MCF 10A (cell line): Measurements from ENCODE around the gene COL25A1. TPM values are rescaled to one million over a fixed set of nuclear protein-coding genes. Genes with fewer than 3 reads are reported as not detected.
"Not testable (repeated sequence)": the region's sequence is repeated elsewhere in the genome, so short reads cannot be mapped to it uniquely, and the experiment has no call there.

Experiments
- BruUV-seq: library from RNA; stranded (reverse); fragments of 400-500 nt; replicated peaks from 2 replicates; lab custom pipeline; 2021; lab: Mats Ljungman, UMichigan
- CTCF ChIA-PET: fragments of 300-600 bp; sonication (Branson Sonifier 250); formaldehyde crosslinking; extraction: SDS; loops from one replicate; lab custom pipeline; 2021; ENCODE audit warnings: antibody characterized with exemption, inconsistent platforms; lab: Yijun Ruan, JAX
- POLR2A ChIA-PET: fragments of 300-600, 350-650 bp; sonication (Branson Sonifier 250); formaldehyde crosslinking; extraction: SDS; loops from one replicate; lab custom pipeline; 2020; ENCODE audit warnings: antibody characterized with exemption, inconsistent platforms; lab: Yijun Ruan, JAX
- DNase-seq: peaks from one replicate; pipeline ENCODE4 v3.0.0-alpha.2; 2018; ENCODE audit not compliant: unreplicated experiment
- H3K27ac Mint-ChIP-seq: one replicate; pipeline ENCODE4 v1.8.0; 2022; ENCODE audit warnings: mild to moderate bottlenecking, low read depth, mixed read lengths; ENCODE audit not compliant: unreplicated experiment
- H3K27me3 Mint-ChIP-seq: one replicate; pipeline ENCODE4 v1.8.0; 2022; ENCODE audit warnings: mixed read lengths; ENCODE audit not compliant: insufficient read depth, unreplicated experiment
- H3K36me3 Mint-ChIP-seq: one replicate; pipeline ENCODE4 v1.8.0; 2022; ENCODE audit warnings: mild to moderate bottlenecking, moderate library complexity, mixed read lengths; ENCODE audit not compliant: insufficient read depth, unreplicated experiment
- H3K4me1 Mint-ChIP-seq: one replicate; pipeline ENCODE4 v1.8.0; 2022; ENCODE audit warnings: mixed read lengths; ENCODE audit not compliant: insufficient read depth, unreplicated experiment
- H3K4me3 Mint-ChIP-seq: one replicate; pipeline ENCODE4 v1.8.0; 2022; ENCODE audit warnings: mild to moderate bottlenecking, moderate library complexity, mixed read lengths; ENCODE audit not compliant: unreplicated experiment
- H3K9me3 Mint-ChIP-seq: one replicate; pipeline ENCODE4 v1.8.0; 2022; ENCODE audit warnings: mixed read lengths; ENCODE audit not compliant: unreplicated experiment
- CTCF ChIP-seq: fragments of 200-600 bp; IDR thresholded peaks from one replicate; pipeline ENCODE4 v1.8.0; 2022; ENCODE audit warnings: antibody characterized with exemption, mild to moderate bottlenecking; ENCODE audit not compliant: unreplicated experiment
- intact Hi-C: fragments of 100-400 bp; cut with micrococcal nuclease; formaldehyde crosslinking; loops from 2 replicates; pipeline ENCODE4 v1.14.1; 2022
- total RNA-seq: library from RNA; stranded (reverse); gene quantifications from 2 replicates; pipeline ENCODE4 v1.2.3, GENCODE V29; 2022

Gene COL25A1
- total RNA-seq, 1 experiment from 2014 or later = not detected

GRCh38 chr4:109148577-109149075 lies 153.8 kb downstream of the COL25A1 start:
- intact Hi-C loops = no loop called here
- ChIA-PET POLR2A (no interaction called here), CTCF (interaction anchor here (0.6 kb wide), 1 partner anchor 9 kb away, joined by 3 read pairs; no protein-coding TSS in a partner anchor)
- Mint-ChIP-seq H3K36me3 (peaks cover 6% of the 10 kb centered on the region), H3K27me3 (no peaks in the 10 kb centered on the region), H3K27ac (no peak overlapping the region), H3K4me3 (no peak overlapping the region), H3K4me1 (no peaks in the 10 kb centered on the region), H3K9me3 (peaks cover 3% of the 10 kb centered on the region)
- no peak for TF ChIP-seq CTCF
- no TSS peak for BruUV-seq
- DNase-seq = no peak

GRCh38 chr4:109147135-109147534 lies 155.3 kb downstream of the COL25A1 start:
- no peak for DNase-seq
- H3K27ac Mint-ChIP-seq = no peak overlapping the region
- peaks cover 18% of the 10 kb centered on the region for H3K9me3 Mint-ChIP-seq
- TF ChIP-seq CTCF = no peak
- no peaks in the 10 kb centered on the region for H3K27me3 Mint-ChIP-seq
- H3K4me3 Mint-ChIP-seq = no peak overlapping the region
- ChIA-PET CTCF (no interaction called here), POLR2A (interaction anchor here (0.6 kb wide), 1 partner anchor 289 kb away, joined by 3 read pairs; no protein-coding TSS in a partner anchor)
- intact Hi-C loops = no loop called here
- peaks cover 6% of the 10 kb centered on the region for H3K36me3 Mint-ChIP-seq
- BruUV-seq = no TSS peak
- H3K4me1 Mint-ChIP-seq = no peaks in the 10 kb centered on the region

GRCh38 chr4:109146499-109146898 lies 156.0 kb downstream of the COL25A1 start:
- ChIA-PET CTCF (no interaction called here), POLR2A (interaction anchor here (0.6 kb wide), 1 partner anchor 290 kb away, joined by 3 read pairs; no protein-coding TSS in a partner anchor)
- intact Hi-C loops = no loop called here
- peaks cover 6% of the 10 kb centered on the region for H3K36me3 Mint-ChIP-seq
- no peak overlapping the region for H3K27ac Mint-ChIP-seq
- H3K9me3 Mint-ChIP-seq = peaks cover 24% of the 10 kb centered on the region
- no peak for DNase-seq
- no peak overlapping the region for H3K4me3 Mint-ChIP-seq
- BruUV-seq = no TSS peak
- no peaks in the 10 kb centered on the region for H3K27me3 Mint-ChIP-seq
- TF ChIP-seq CTCF = no peak
- H3K4me1 Mint-ChIP-seq = no peaks in the 10 kb centered on the region

- DNase-seq, intact Hi-C loops, H3K27me3 Mint-ChIP-seq, CTCF ChIA-PET, BruUV-seq, H3K4me3 Mint-ChIP-seq, H3K36me3 Mint-ChIP-seq, H3K4me1 Mint-ChIP-seq, H3K27ac Mint-ChIP-seq, POLR2A ChIA-PET: not testable (repeated sequence)
- H3K9me3 Mint-ChIP-seq = peaks cover 18% of the 10 kb centered on the region
These were observed 164.3 kb downstream of the COL25A1 start for GRCh38 chr4:109138125-109138524.

GRCh38 chr4:109134921-109135320 lies 167.5 kb downstream of the COL25A1 start:
- no peaks in the 10 kb centered on the region for H3K4me1 Mint-ChIP-seq
- no TSS peak for BruUV-seq
- no peaks in the 10 kb centered on the region for H3K9me3 Mint-ChIP-seq
- ChIA-PET POLR2A (no interaction called here), CTCF (no interaction called here)
- H3K27me3 Mint-ChIP-seq = no peaks in the 10 kb centered on the region
- H3K4me3 Mint-ChIP-seq = no peak overlapping the region
- DNase-seq = no peak
- H3K36me3 Mint-ChIP-seq = no peaks in the 10 kb centered on the region
- no peak for TF ChIP-seq CTCF
- intact Hi-C loops = no loop called here
- H3K27ac Mint-ChIP-seq = no peak overlapping the region
